Stimulated activated CD4-positive, alpha-beta T cell treated with anti-CD3 and anti-CD28 coated beads, Interleukin-4, amount 100 ng/mL, for 1 hour (primary cell): ENCODE data around the gene DNAH17.

Experiments used
- DNase-seq: peaks from one replicate; pipeline ENCODE4 v3.0.0-alpha.2; 2020

The DNAH17 gene

DNA sequence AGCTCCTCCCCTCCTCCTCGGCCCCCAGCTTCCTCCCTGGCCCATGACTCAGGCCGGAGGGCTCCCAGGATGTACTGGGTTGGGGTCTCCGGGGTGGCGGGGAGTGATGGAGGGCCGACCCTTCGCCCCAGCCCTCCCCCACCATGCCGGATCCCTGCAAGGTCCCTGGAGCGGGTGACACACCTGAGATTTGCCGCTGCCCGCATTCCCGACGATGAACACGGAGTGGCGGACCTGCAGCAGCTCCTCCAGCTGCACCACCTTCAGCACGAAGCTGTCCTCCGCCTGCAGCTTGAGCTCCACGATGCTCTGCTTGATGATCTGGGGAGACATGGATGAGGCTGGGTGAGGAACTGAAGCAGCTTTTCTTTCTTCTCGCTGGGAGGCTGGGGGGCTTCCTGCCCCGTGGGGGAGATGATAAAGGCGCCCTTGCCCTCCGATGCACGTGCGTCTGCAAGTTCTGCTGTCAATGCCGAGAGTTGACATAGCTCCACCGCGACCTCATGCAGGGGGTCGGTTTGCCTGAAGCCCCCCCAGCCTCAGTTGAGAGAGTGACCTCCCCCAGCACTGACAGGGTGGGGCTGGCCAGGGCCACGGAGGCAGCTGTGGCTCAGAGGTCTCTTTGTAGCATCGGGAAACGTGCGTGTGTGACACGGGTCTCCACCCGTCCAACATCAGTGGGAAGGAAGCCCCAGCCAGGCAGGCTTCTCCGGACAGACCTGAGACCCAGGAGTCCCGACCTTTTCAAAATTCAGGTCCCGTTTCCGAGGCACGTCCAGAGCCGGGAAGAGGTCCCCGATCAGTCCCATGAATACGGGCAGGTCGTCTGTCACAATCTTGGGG is 83.1 kb downstream of the DNAH17 start:
- no peak for DNase-seq

DNA sequence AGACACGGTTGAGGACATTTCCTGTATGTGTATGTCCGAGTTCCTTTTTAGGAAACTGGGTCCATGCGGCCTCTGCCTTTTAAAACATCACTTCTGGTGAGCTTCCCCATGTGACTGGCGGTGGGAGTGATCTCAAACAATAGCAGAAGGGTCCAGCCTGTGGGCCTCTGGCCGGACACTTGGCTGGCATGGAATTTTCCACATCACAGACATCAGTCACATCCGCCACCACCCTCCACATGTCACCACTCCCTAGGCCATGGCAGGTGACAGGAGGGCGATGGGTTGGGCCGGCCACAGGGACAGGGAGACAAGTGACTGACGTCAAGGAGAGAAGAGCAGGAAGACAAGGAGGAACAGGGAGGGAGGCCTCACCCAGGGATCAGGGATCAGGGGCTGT is 83.7 kb downstream of the DNAH17 start:
- no peak for DNase-seq

DNA sequence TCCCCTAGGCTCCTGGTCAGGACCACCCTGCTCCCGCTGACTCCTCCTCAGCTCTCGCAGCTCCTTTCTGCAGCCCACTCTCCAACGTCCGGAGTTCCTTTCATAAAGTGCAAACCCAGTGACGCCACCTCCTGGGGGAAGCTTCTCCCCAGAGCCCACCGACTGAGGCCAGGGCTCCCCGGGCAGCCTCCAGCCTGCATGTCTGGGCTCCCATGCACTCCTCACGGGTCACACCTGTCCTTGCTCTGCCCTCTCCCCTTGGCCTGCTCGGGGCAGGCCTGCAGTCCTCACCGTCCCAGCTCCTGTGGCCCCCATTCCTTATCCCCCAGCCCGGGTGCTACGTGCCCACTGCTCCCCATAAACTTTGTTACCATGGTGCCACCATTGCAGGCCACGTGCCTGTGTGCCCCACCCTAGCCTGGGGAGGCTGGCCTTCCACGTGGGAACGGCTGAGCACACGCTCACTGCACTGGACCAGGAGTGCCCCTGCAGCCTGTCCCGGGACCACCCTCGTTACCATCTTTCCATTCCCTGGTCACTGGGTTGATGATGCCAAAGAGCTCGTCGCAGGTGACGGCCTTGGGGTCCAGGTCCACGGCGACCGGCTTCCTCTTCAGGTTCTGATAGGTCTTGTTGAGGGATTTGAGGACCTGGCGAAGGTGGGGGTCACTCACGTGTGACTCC is 84.9 kb downstream of the DNAH17 start:
- no peak for DNase-seq

DNA sequence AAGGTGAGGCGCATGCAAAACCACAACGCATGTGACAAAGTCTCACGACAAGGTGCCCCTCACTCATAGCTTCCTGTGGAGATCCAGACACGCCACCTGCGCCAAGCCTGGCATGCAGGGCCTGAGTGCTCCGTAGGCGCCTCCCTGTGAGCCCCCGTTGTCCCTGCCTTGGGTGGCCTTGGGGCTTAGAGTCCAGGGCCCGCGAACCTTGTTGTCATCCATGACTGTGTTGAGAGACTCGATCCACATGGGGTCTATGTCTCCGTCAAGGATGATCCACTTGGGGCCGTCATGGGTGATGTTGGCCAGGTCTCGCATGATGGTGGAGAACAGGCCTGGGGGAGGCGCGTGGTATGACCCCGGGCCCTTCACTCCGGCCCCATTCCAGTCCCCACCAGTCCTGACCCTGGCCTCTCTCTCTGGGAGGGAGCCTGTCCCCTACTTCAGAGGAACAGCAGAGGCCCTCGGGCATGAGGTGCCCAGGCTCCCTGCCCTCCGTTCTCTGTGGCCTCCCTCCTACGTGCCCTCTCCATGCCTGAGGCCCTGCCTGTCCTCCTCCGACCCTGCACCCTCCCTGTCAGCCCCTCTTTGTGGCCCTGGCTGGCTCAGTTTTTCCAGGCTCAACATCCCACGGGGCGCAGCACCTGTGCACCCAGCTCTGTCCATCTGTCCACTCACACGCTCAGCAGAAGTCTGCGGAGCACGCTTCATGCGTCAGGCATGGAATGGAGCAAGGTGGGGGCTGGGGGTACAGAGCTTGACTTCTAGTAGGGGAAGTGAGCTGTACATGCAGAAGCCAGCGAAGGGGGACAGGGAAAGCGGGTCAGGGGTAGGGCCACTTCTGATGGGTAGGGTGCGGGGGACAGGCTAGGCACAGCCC is 85.7 kb downstream of the DNAH17 start:
- no peak for DNase-seq

DNA sequence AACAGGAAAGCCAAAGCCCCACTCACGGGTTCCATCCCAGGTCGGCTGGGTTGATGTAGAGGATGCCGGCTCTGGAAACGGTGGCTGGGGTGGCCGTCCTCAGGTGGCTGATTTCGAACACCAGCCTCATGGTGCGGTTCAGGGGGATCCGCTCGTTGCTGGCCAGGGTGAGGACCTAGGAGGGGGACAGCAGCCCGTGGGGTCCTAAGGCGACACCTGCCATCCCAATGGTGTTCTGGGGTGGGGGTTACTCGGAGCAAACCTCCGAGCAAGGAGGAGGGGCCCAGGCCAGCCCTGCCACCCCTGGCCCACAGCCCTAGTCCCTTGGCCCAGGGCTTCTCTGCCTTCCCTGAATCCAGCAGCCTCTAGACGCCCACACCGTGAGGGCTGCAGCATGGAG is 86.5 kb downstream of the DNAH17 start:
- DNase-seq, result no peak

DNA sequence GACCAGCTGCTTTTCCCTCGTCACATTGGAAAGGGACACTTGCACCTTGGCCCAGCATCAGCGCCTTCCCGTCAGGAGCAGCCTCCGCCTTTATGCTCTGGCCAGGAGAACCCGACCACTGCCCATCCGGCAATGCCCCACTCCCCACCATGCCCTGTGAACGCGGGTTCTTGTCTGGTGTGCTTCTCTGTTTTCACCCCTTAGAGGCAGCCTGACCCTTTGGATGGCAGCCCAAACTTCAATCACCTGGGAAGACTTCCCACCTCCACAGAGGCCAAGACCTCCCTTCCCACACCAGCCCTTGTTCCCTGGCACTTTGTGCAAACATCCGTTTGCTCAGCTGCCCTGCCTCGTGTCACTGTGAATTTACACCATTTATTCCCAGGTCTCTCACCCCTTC is 87.0 kb downstream of the DNAH17 start:
- DNase-seq, result no peak

DNA sequence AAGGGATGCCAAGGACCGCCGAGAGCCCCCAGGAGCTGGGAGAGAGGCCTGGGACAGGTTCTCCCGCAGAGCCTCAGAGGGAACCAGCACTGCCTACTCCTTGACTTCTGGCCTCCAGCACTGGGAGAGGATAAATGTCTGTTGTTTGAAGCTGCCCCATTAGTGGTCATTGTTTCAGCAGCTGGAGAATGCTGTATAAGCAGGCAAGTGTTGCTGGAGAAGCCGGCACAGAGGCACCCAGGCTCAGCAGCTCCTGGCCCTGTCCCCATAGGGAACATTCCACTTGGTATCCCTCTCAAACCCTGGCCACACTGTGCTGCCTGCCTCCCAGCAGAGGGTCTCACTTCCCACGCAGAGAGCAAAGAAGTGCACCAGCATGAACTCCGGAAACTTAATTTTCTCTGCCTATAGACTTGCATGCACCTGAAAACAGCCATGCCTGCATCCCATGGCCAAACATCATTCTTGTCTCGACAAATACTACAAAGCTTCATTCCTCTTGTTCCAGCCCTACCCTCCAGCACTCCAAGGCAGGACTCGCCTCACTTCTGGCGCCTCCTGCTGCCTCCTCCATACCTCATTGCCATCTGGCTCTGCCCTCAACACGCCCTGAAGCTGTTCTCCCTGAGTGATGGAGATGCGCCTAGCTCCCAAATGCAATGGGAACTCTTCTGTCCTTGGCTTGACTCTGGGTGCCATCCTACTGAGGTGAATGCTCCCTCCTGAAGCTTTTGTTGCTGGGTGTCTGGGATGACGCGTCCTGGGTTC is 88.1 kb downstream of the DNAH17 start:
- DNase-seq, result no peak

DNA sequence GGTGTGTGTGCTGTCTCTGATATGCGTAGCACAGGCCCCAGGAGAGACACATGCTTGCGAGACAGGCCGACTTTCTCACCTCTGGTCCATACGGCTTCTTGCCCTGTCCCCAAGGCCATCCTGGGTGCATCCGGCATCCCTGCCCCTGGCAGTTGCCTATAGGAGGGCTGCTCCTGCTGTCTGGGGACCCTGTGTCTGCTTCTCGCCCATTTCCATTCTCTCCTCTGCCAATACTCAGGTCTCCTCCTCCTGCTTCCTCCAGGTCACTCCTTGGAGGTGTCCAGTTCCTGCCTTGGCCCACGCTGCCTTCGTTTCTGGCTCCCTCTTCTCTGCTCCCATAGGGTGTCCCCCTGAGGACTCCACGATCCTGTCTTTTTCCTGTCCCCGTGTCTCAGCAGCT is 89.0 kb downstream of the DNAH17 start:
- no peak for DNase-seq

DNA sequence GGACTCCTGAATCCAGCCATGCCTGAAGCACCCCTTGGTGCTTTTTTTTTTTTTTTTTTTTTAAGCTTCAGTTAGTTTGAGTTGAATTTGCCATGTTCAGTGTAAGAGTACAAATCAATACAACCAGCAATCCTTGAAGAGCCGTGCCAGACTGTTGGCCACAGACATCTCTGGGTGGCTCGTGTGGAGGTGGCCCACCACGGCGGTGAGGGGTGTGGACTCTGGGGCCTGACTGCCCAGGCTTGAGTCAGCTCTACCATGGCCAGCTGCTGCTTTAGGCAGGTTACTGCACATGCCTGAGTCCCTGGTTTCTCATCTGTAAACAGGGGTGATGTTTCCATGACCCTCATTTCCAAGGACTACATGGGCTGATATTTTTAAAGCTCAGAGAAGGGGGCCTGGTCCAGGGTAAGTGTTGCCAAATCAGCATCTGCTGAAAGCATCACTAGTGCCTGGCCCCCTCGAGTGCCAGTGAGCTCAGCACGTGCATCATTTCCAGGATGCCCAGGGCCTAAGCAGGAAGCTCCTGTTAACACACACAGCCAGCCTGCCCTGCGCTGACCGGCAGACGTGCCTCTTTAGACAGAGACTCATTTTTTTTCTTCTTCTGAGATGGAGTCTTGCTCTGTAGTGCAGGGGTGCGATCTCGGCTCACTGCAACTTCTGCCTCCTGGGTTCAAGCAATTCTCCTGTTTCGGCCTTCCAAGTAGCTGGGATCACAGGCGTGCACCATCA is 90.1 kb downstream of the DNAH17 start:
- no peak for DNase-seq

DNA sequence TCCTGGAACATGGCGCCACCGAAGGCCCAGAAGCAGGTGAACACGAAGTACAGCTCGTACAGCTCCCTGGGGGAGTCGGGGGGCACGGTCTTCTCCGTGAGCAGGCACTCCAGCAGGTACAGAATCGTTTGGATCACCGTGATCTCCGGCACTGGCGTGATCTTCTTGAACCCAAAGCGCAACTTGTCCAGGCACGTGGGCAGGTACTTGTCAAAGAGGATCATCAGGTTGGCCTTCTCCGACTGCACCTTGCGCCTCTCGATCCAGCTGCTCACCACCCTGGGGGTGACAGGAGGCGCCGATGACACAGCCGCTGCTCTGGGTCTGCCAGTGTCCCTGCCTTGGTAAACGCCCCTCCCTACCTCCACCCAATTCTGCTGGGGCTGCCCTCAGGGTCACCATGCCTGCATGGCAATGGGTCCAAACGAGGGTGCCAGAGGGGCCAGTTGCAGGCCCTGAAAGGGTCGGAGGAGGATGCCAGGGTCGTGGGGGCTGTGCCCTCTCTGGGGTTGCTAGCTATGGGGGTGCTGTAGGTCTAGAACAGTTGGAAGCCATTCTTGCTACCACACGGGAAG is 90.9 kb downstream of the DNAH17 start:
- no peak for DNase-seq

DNA sequence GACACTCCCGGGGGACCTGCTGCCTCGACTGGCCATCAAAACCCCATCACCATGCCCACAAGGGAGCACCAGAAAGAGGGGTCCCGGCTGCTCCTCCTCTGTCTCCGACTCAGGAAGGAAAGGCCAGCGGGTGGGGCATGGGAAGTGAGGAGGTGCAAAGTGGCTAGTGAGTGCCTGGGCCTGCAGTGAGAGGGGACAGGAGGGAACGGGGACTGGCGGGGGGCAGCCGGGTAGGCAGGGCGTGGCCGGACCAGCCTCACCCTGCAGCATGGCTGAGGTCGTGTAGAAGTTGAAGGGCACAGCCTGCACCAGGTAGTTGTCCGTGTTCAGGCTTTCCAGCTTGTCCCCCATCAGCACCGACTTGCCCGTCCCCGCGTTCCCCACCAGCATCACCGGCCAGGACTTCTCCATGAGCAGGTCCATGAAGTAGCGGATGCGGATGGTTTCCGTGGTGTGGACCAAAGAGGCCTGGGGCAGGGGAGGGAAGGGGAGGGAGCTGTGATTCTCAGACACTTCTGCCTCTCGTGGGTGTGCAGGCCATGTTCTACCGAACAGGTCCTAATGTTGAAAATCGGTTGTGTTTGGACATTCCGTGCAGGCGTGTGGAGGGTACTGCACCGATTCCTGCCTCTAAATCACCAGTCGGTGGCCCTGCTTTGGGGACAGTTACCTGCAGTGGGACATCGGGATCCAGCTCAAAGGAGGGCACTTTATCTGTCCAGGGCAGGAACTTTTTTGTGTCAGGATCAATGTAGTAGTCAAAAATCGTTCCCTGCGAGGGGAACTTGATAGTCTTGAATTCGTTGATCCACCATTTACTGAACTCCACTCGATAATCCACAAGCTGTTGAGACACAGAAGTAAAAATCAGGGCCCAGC is 91.7 kb downstream of the DNAH17 start:
- no peak for DNase-seq

DNA sequence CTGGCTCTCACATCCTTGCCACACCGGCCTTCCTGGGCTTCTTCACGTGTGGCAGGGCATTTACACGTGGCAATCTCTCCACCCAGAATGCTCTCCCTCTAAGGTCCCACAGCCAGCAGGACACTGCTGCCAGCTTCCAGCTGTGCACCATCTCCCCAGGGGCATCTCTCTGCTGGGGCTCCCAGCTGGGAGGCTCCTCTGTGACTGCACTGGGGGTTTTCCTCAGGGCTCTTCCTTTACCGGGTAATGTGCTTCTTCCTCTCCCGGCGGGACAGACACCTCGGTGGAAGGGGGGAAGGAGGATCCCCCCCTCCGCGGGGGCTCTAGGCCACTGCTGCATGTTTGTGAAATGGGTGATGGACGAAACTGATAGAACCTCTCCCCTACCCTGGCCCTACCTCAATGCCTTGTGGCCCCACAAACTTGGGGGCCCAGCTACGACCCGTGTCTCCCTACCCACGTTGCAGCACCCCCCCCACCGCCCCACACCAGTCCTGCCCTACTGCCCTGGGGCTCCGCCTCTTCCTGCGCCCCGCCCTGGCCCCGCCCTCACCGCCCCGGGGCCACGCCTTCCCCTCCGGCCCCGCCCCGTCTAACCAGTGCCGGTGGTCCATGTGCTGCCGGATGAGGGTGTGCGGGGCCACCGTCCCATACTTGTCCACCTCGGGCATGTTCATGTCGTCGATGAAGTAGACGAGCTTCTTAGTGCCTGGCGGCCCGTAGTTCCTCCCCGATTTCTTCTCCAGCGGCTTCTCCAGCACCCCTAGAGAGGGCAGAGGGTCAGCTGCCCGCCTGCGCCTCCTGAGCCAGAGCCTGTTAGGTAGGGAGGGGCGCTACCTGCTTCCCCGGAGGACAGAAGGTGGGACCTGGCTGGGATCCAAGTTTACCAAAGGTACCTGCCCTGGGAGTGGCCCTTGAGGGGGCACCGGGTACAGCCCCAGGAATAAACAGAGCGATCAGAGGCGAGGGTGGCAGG is 92.6 kb downstream of the DNAH17 start:
- peak; percentile 60 for DNase-seq

DNA sequence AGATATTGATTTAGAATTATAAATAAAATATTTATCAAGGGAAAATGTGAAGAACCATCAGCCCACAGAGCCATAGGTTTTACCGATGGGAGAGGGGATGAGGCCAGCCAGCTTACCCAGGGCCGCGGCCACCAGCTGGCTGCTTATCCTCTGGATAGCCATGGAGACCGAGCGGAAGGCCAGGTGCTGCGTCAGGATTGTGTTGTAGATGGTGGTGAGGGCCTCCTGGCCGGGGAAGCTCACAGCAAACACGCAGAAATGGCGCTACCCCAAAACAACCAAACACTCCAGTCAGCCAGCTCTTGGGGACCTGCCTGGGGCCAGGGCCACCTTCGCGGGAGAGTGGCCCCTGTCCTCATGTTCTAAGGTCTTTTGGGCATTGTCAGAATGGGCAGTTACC is 97.8 kb downstream of the DNAH17 start:
- DNase-seq, result no peak

DNA sequence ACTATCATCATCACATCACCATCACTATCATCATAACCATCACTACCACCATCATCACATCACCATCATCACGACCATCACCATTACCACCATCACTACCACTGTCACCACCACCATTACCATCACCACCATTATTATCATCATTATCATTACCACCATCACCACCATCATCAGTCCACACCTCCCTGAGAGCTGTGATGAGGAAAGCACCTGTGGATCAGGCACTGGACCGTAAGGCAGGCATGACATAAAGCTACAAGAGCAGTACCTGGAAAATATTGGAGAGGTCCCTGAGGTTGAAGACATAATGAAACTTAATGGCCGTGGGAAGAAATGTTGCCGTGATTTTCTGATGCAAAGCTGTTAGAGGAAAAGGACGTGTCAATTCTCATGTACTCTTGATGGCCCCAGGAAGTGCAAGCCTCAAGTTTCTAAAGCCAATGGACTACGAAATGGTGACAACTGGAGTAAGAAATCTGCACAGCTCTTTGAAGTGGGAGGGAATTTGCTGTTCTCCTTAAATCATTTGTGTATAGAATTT is 98.4 kb downstream of the DNAH17 start:
- DNase-seq, result no peak

DNA sequence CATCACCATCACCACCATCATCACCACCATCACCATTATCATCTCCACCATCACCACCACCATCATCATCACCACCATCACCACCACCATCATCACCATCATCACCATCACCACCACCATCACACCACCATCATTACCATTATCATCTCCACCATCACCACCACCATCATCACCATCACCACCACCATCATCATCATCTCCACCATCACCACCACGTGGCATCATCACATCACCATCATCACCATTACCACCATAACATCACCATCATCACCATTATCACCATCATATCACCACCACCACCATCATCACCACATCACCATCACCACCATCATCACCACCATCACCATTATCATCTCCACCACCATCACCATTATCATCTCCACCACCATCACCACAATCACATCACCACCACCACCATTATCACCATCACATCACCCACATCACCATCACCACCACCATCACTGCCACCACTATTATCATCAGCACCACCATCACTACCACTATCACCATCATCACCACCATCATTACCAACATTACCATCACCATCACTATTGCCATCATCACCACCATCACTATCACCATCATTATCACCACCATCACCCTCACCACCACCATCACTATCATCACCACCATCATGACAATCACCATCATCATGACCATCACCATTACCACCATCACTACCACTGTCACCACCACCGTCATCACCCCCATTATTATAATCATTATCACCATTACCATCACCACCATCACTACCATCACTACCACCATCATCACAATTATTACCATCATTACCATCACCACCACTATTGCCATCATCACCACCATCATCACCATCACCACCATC is 99.1 kb downstream of the DNAH17 start:
- no peak for DNase-seq

DNA sequence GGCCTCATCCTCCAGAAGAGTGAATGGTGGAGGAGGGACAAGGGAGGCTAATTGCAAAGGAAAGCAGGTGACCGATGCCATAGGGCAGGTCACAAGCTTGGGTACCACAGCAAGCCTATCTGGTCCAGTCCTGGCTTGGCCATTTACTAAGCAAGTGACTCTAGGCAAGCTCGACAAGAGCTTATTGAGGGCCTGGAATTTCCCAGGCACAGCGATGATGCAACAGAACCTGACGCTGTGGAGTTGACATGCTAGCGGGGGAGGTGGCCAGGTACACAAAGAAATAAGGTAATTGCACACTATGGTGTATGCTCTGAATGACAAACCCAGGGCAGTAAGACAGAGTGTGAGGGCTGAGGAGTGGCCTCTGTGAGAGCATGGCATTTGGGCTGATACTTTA is 100.2 kb downstream of the DNAH17 start:
- no peak for DNase-seq

DNA sequence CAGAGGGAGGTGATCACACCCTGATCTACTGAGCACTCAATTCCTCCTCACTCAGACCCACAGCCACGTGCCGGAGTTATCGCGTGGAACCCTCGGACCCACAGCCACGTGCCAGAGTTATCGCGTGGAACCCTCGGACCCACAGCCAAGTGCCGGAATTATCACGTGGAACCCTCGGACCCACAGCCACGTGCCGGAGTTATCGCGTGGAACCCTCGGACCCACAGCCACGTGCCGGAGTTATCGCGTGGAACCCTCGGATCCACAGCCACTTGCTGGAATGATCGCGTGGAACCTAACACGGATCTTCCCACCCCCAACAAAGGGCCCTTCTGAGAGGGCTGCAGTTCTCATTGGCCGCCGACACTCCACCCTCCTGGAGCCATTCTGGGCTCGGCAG is 101.0 kb downstream of the DNAH17 start:
- DNase-seq, result no peak

DNA sequence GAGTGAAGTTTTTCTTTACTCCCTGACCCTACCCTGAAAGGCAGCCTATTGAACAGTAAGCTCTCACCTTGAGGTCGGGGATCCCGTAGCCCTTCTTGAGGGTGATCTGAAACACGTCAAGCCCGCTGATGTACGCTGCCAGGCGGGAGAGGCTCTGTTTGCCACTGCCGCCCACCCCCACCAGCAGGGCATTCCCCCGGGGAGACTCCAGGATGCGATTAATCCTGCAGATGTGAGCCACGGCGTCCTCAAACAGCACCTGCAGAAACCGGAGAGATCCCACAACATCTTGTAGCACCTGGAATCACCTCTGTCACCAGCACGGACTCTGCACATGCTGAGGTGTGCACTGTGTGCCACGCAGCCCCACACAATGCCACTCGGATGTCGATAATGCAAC is 102.0 kb downstream of the DNAH17 start:
- DNase-seq, result no peak
